Colon (tissue), 2 donors: ENCODE results near the gene HARS1.
"Not testable (repeated sequence)": the region's sequence is repeated elsewhere in the genome, so short reads cannot be mapped to it uniquely, and the experiment has no call there.

Experiments used
- FAIRE-seq: peaks from 2 replicates; lab custom pipeline; 2012; peaks lifted over from hg19 to GRCh38; lab: Jason Lieb, UNC
- donor health status: control.
- donor health status: control.

HARS1 gene

GRCh38 chr5:140633021-140633471, 58.1 kb downstream of the HARS1 start, which contains the start of gene CD14:
TSS of gene CD14 (minus strand) at chr5:140633175. CDS start at chr5:140633071, 104 bp downstream.
- no peak for FAIRE-seq

- FAIRE-seq = no peak
These were observed 58.7 kb downstream of the HARS1 start for GRCh38 chr5:140632366-140633020.

DNA sequence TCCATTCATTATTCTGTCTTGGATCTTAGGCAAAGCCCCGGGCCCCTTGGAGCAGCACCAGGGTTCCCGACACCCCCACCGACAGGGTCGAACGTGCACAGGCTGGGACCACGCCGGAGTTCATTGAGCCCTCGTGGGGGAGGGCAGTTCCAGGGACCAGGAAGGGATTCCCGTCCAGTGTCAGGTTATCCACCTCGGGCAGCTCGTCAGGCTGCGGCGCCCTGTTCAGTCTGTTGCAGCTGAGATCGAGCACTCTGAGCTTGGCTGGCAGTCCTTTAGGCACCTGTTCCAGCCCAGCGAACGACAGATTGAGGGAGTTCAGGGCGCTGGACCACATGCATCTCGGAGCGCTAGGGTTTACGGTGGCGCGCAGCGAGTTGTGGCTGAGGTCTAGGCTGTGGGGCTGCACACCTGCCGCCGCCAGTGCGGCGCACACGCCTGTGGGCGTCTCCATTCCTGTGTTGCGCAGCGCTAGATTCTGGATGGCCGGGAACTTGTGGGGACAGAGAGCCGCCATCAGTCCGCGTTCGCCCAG, 59.3 kb downstream of the HARS1 start:
- FAIRE-seq = no peak

GRCh38 chr5:140631036-140631417, 60.1 kb downstream of the HARS1 start:
- no peak for FAIRE-seq

DNA sequence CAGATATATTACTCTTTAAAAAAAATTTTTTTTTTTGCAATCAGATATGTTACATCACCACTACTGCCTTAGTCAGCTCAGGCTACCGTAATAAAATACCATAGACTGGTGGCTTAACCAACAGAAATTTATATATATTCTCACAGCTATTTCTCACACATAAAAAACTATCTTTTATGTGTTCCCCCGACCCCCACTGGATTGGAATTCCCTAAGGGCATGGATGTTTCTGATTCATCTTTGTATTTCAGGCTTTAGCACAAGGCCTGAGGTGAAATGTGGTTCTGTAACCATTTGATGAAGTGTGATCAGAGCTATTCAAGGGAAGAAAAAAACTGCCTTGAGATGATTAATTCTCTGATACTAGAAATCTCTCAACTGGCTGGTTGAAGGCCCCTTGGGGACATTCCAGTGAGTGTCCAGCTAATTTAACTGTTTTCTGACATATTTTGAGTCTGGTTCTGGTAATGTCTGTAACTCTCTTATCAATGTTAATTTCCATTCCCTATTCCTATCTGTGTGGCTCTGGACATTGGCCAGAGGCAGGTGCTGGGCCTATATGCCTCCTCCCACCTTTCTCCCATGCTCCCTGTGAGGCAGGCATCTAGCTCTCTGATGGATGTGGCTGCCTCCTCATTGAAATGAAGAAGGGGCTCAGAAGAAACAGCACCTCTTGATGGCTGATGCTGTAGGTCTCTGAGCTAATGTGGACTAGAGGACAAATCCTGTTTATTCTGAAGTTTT, 60.7 kb downstream of the HARS1 start:
- FAIRE-seq = no peak

DNA sequence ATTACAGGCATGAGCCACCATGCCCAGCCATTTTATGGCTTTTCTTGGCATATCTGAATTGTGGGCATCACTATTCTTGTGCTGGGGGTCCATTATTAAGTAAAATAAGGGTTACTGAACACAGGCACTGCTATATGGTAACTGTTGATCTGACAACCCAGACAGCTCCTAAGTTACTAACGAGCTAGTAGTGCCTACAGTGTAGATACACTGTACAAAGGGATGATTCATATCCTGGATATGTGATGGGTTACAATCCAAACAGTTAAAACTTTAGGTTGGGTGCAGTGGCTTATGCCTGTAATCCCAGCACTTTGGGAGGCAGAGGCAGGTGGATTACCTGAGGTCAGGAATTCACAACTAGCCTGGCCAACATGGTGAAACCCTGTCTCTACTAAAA, 62.5 kb downstream of the HARS1 start:
- FAIRE-seq = no peak

GRCh38 chr5:140627972-140628371, 63.2 kb downstream of the HARS1 start:
- no peak for FAIRE-seq

GRCh38 chr5:140624886-140625285, 66.3 kb downstream of the HARS1 start:
- FAIRE-seq = not testable (repeated sequence)
